ACC112 (cell line): ENCODE measurements around the gene CRYBG1.

Experiments used
- H2AFZ ChIP-seq: fragments of 200-600 bp; sonication (generic); one replicate; pipeline ENCODE4 v1.6.0; 2017; ENCODE audit warnings: antibody characterized with exemption, low read length; ENCODE audit not compliant: unreplicated experiment
- H3K27ac ChIP-seq: fragments of 200-600 bp; sonication (generic); 2 replicates; pipeline ENCODE4 v1.5.1; 2014; ENCODE audit warnings: low read depth, mild to moderate bottlenecking, antibody characterized with exemption, low read length, moderate library complexity
- H3K27me3 ChIP-seq: fragments of 200-600 bp; sonication (generic); 2 replicates; pipeline ENCODE4 v1.6.1; 2014; ENCODE audit warnings: mild to moderate bottlenecking, antibody characterized with exemption, low read length, moderate library complexity, mixed read lengths; ENCODE audit not compliant: insufficient read depth
- H3K36me3 ChIP-seq: fragments of 200-600 bp; sonication (generic); 2 replicates; pipeline ENCODE4 v1.6.1; 2016; ENCODE audit warnings: mild to moderate bottlenecking, antibody characterized with exemption, low read length, moderate library complexity, mixed read lengths; ENCODE audit not compliant: insufficient read depth
- H3K4me1 ChIP-seq: fragments of 200-600 bp; sonication (generic); one replicate; pipeline ENCODE4 v1.6.1; 2016; ENCODE audit warnings: low read length, mixed read lengths; ENCODE audit not compliant: insufficient read depth, unreplicated experiment, control insufficient read depth
- H3K4me3 ChIP-seq: fragments of 200-600 bp; sonication (generic); 2 replicates; pipeline ENCODE4 v1.5.1; 2014; ENCODE audit warnings: mild to moderate bottlenecking, low read depth, low read length
- H3K79me2 ChIP-seq: fragments of 200-600 bp; sonication (generic); one replicate; pipeline ENCODE4 v1.6.0; 2016; ENCODE audit warnings: low read length; ENCODE audit not compliant: control insufficient read depth, unreplicated experiment, insufficient read depth

The CRYBG1 gene

DNA sequence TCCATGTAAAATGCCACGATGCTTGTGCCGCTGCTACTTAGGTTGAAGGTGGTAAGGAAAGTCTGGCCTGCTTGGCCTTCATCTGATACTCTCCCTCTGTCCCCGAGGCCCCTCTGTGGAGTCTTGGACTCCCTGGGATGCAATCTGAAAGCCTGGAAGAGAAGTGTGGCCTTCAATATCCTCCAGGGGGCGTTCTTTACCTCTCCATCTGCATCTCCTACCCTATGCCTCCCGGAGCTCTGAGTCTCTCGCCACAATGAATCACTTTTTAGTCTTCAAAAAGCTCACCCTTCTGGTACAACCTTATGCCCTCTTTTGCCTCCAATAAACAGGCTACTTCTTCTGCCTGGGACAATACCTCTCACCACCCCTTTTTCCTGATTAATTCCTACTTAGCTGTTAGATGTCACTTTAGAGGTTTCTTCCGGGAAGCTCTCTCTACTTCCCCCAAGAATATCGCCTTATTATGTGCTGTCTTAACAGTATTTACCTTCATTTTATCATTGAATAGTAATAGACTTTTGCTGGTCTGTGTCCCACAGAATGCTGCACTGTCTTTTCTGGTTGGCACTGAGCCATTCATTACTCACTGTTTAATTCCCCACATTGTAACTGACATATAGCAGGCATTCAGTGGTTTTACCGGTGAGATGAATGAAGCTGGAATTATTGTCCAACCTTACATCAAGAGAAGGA is 21.0 kb upstream of the CRYBG1 start:
- H3K4me3 ChIP-seq, result peak overlapping the region; percentile 46; the same call in 1 of the 2 replicates
- H2AFZ ChIP-seq, result peak overlapping the region; percentile 82
- no peaks in the 10 kb centered on the region for H3K36me3 ChIP-seq
- peaks cover 5% of the 10 kb centered on the region for H3K4me1 ChIP-seq
- peak overlapping the region; percentile 37; the same call in 1 of the 2 replicates for H3K27ac ChIP-seq
- no peaks in the 10 kb centered on the region for H3K79me2 ChIP-seq
- H3K27me3 ChIP-seq, result no peaks in the 10 kb centered on the region; the same call in 1 of the 2 replicates

DNA sequence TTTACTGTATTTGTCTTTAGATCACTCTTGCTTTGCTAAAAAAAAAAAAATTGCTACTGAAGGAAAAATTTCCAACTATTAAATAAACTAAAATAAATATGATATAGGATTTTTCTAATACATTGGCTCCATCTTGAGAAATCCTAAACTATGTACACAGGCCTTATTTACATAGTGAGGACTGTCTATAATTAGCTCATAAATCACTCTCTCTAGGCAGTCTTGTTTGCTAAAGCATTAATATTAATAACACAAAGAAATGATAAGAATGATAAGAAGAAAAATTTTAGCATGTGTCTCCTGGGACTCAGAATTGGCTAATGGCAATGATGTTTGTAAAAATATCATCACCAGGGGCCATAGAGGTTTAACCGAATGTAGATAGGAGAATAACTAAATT is 13.3 kb upstream of the CRYBG1 start:
- H3K27me3 ChIP-seq, result no peaks in the 10 kb centered on the region
- H3K27ac ChIP-seq, result no peak overlapping the region
- no peak overlapping the region for H2AFZ ChIP-seq
- H3K4me1 ChIP-seq, result no peaks in the 10 kb centered on the region
- H3K79me2 ChIP-seq, result no peaks in the 10 kb centered on the region
- H3K4me3 ChIP-seq, result no peak overlapping the region
- no peaks in the 10 kb centered on the region for H3K36me3 ChIP-seq

DNA sequence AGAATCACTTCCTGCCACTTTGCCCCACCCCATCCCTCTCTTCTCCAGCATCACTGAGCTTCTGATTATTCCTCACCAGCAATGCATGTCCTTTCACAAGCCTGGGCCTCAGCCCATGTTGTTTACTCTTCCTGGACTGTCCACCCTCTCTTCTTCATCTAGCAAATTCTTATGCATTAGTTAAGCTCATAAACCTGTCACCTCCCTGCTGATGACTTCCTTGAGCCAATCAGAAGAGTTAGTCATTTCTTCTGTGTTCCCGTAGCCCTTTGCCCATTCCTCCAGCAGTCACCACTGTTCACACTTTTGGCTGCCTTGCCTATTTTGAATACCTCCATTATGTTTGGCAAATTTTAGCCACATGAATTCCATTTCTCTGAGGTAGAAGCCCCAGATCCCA is 4.1 kb upstream of the CRYBG1 start:
- Histone ChIP-seq H3K36me3 (no peaks in the 10 kb centered on the region), H3K27me3 (peaks cover 33% of the 10 kb centered on the region), H3K79me2 (no peaks in the 10 kb centered on the region), H3K27ac (no peak overlapping the region), H2AFZ (no peak overlapping the region), H3K4me1 (peaks cover 5% of the 10 kb centered on the region), H3K4me3 (no peak overlapping the region)

DNA sequence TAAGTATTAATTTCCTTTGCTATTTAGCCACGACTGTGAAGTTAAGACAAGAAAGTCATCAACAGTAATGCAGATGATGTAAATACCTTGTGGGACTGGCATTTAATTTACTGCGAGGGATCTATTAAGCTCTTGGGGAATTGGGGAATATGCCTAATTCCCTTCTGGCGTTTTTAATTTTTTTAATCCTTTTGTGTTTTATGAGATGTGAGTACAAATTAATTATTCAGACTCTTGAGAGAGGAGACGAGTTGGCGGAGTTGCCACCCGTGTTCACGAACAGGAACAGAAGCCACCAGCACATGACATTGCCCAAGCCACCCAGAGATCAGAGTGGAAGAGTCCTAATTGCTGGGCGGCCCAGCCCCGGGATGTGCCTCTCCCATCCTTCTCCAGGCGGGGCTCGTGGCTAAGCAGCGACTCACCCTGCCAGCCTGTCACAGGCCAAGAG is 533 bp upstream of the CRYBG1 start:
- Histone ChIP-seq H3K27ac (no peak overlapping the region), H3K4me3 (peak overlapping the region; percentile 72), H2AFZ (peak overlapping the region; percentile 61)

DNA sequence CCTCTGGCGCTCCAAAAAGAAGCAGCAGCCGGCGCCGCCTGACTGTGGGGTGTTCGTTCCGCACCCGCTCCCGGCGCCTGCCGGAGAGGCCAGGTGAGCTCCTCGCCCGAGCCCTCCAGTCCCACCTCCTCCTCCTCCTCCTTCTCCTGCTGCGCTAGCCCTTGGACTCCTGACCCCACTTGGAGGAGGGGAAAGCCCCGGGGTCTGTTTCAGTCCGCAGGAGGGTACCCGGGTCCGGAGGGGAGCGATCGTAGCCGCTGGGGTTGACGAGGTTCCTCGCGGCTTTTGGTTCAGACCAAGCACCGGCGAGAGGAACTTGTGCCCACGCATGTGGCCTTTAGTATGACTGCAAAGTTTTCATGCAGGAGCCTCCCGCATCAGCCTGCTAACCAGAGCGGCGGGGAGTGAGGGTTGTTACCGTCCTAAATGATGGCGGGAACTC is 493 bp downstream of the CRYBG1 start:
- Histone ChIP-seq H3K4me1 (peaks cover 5% of the 10 kb centered on the region), H3K36me3 (no peaks in the 10 kb centered on the region), H3K4me3 (peak overlapping the region; percentile 72), H3K27ac (no peak overlapping the region), H2AFZ (peak overlapping the region; percentile 63), H3K27me3 (peaks cover 33% of the 10 kb centered on the region), H3K79me2 (no peaks in the 10 kb centered on the region)

More for the DNA sequence above, 533 bp upstream of the CRYBG1 start:
- H3K27me3 ChIP-seq, result peaks cover 37% of the 10 kb centered on the region
- H3K4me1 ChIP-seq, result peaks cover 5% of the 10 kb centered on the region
- H3K36me3 ChIP-seq, result no peaks in the 10 kb centered on the region
- no peaks in the 10 kb centered on the region for H3K79me2 ChIP-seq

DNA sequence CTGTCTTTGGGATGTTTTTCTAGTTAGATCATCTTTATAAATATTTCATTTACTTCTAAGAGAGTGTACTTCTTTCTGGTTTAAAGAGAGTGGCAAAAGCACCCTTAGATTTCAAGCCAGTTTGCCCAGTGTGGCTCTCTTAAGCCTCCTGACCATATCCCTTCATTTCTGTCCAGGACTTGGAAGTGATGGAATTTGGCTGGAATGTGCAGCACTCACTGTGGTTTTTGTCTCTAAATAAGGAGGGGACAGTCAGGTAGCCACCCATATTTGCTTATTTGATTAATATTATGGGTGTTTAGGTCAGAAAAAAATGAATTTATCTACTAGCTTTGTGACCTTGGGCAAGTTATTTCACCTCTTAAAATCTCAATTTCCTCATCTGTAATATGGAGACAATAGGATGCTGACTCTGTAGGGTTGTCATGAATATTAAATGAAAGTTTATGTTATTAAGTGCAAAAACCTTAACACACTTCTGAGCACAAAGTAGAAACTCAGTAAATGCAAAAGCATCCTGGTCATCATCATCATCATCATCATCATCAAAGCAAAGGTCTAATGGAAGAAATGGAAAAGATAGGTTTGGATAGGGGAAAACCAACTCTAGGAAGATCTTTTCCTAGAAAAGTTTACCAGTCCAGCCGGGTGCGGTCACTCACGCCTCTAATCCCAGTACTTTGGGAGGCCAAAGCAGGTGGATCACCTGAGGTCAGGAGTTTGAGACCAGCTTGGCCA is 3.1 kb downstream of the CRYBG1 start:
- Histone ChIP-seq H3K27me3 (peaks cover 24% of the 10 kb centered on the region), H3K36me3 (no peaks in the 10 kb centered on the region), H2AFZ (no peak overlapping the region), H3K4me3 (no peak overlapping the region), H3K79me2 (no peaks in the 10 kb centered on the region), H3K4me1 (peaks cover 5% of the 10 kb centered on the region), H3K27ac (no peak overlapping the region)

DNA sequence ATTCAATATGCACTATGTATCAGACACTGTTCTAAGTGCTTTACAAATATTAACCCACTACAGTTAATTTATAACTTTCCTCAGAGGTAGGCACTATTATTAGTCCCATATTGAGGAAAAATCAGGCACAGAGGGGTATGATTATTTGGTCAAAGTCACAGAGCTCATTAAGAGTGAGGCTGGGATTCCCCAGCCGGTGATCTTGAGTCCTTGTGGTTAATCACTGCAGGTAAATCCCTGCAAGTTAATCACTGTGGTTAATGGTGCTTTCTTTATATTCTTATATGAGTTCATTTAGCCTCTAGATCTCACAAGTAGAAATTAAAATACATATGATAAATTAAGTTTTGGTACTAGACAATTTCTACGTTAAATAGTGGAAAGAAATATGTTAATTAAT is 9.2 kb downstream of the CRYBG1 start:
- H3K36me3 ChIP-seq, result no peaks in the 10 kb centered on the region
- H3K4me3 ChIP-seq, result no peak overlapping the region
- no peaks in the 10 kb centered on the region for H3K27me3 ChIP-seq
- H3K79me2 ChIP-seq, result no peaks in the 10 kb centered on the region
- H2AFZ ChIP-seq, result no peak overlapping the region
- no peaks in the 10 kb centered on the region for H3K4me1 ChIP-seq
- no peak overlapping the region for H3K27ac ChIP-seq

DNA sequence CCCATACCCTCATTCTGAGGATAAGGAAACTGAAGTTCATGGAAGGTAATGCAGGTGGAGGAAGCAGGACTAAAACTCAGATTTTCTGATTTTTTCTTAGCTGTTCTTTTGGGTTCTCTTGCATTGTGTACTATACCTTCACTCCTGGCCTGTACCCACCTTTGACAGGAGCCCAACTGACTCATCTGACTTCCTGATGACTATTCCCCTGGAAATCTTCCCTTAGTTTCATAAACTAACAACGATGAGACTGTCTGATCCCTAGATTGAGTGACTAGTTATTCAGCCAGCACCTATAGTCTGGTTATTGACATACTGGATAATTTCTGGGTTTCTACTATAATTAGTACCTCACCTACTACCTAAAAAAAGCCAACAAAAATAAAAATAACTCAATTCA is 10.1 kb downstream of the CRYBG1 start:
- Histone ChIP-seq H3K4me3 (no peak overlapping the region), H3K36me3 (no peaks in the 10 kb centered on the region), H3K27ac (no peak overlapping the region), H3K4me1 (no peaks in the 10 kb centered on the region), H2AFZ (no peak overlapping the region), H3K79me2 (no peaks in the 10 kb centered on the region), H3K27me3 (no peaks in the 10 kb centered on the region)

DNA sequence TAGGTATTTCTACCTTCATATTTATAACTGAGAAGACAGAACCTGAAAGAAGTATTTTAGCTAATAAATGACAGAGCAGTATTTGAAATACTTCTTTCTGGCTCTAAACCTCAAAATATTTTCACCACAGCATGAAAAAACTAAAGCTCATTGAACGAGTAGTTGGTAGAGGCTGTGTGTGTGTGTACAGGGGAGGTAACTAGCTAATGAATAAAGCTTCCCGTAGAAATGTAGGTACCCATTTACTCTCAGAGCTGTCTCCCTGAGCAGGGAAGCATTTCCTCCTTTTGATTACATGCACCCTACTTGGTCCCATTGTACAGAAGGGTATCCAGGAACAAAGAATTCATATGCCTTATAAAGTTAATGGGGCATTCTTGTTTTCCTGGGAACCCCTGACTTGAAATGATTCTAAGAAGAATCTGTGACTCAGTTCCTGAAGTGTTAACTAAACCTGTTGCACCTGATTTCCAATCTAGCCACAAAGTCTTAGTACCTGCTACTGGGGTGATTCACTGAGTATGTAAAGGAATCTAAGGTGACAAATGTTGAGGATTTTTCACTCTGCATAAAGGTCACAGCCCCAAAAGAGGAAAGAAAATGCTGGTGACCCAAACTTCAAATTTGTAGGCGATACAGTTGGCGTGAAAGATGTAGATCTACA is 12.5 kb downstream of the CRYBG1 start:
- no peak overlapping the region for H2AFZ ChIP-seq
- no peaks in the 10 kb centered on the region for H3K4me1 ChIP-seq
- H3K36me3 ChIP-seq, result no peaks in the 10 kb centered on the region
- no peak overlapping the region for H3K27ac ChIP-seq
- H3K79me2 ChIP-seq, result no peaks in the 10 kb centered on the region
- H3K4me3 ChIP-seq, result no peak overlapping the region
- no peaks in the 10 kb centered on the region for H3K27me3 ChIP-seq

DNA sequence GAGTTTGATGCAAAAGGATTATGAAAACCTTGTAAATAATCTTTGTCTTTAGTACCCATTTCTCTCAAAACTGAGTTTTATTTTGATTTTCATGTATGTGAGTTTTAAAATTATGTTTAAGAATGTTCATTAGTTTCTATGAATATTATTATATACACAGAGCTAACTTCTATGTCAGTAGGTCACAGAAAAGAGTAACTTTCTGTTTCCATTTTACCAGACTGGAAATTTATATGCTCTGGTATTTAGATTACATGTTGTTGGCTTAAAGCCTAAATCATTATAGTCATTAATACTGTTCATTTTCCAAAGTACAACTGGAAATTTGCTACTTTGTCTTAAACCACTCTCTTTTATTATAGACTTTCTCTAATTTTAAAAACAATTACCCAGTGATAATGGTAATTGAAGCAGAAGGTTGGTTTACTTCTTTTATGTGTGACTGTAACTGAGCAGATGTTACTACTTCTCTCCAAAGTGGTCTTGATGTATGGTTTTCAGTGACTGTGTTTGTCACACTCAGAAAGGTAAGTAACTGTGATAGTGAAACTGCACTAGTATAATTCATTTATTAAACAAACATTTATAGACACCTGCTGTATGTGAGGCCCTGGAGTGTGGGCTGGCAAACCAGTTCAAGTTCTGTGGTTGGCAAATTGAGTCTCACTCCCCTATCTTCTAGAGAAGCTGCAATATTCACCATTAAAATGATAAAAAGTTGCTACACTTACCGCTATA is 13.2 kb downstream of the CRYBG1 start:
- Histone ChIP-seq H2AFZ (no peak overlapping the region), H3K4me3 (no peak overlapping the region), H3K36me3 (no peaks in the 10 kb centered on the region), H3K27ac (no peak overlapping the region), H3K79me2 (no peaks in the 10 kb centered on the region), H3K27me3 (no peaks in the 10 kb centered on the region), H3K4me1 (no peaks in the 10 kb centered on the region)
